Adrenal gland (tissue), 12 donors: Measurements from ENCODE around the gene PPCS. TPM values are rescaled to one million over a fixed set of nuclear protein-coding genes. Genes with fewer than 3 reads are reported as not detected.

Experiments
- DNase-seq, 7 donors: peaks; one replicate each; pipeline ENCODE4 v3.0.0-alpha.2; 2019 to 2020
- H3K27ac ChIP-seq, 5 donors: fragments of 200-600 bp; sonication (generic) in 4 of 5; 1 replicate in 3 of 5; 2 replicates in 2 of 5; pipeline versions ENCODE4 v1.5.1 to v1.8.0; 2016 to 2020; ENCODE audit warnings: mild to moderate bottlenecking in 1 of 5
- H3K27me3 ChIP-seq: fragments of 200-600 bp; 2 replicates; pipeline ENCODE4 v1.8.0; 2021
- H3K36me3 ChIP-seq, 2 donors: fragments of 200-600 bp; replicated peaks in 1 of 2; 1 replicate in 1 of 2; 2 replicates in 1 of 2; pipeline versions ENCODE4 v1.5.1 to v1.8.0; 2018 to 2022
- H3K4me1 ChIP-seq, 2 donors: fragments of 200-600 bp; replicated peaks in 1 of 2; 1 replicate in 1 of 2; 2 replicates in 1 of 2; pipeline versions ENCODE4 v1.5.1 to v1.8.0; 2018 to 2021
- H3K4me3 ChIP-seq, 4 donors: fragments of 200-600 bp; sonication (generic) in 3 of 4; one replicate each; pipeline ENCODE4 v1.5.1; 2016 to 2018
- H3K9me3 ChIP-seq, 3 donors: fragments of 200-600 bp; sonication (generic) in 1 of 3; replicated peaks in 1 of 3; 1 replicate in 2 of 3; 2 replicates in 1 of 3; pipeline versions ENCODE4 v1.5.1 to v1.8.0; 2016 to 2021
- POLR2A ChIP-seq, 2 donors: fragments of 450-650 bp; IDR thresholded peaks; one replicate each; pipeline ENCODE4 v1.6.1; 2017; ENCODE audit warnings: antibody characterized with exemption in 2 of 2, mild to moderate bottlenecking in 2 of 2, moderate library complexity in 1 of 2
- WGBS, 4 donors: extraction: QIAGEN DNeasy Blood & Tissue Kit in 2 of 4; methylation state at CpG; one replicate each; pipeline versions ENCODE4 v1.1.5 to v1.1.7; 2013 to 2017; 5-methylcytosine and 5-hydroxymethylcytosine counted together
- intact Hi-C, 2 donors: fragments of 100-400 bp; cut with DNase I; formaldehyde crosslinking; loops; one replicate each; pipeline versions ENCODE4 v1.14.1 to v1.15.0; 2022 to 2023
- polyA plus RNA-seq, 3 donors: library from polyadenylated mRNA; stranded (reverse); fragments of 200-250 nt in 2 of 3; fragments of 350-450 nt in 1 of 3; fragmentation: Illumina TruSeq in 1 of 3; extraction: RNeasy Lipid Tissue Mini Kit (QIAGEN cat#74804) in 1 of 3; gene quantifications; one replicate each; pipeline ENCODE4 v1.2.3, GENCODE V29; 2013 to 2014
- total RNA-seq, 9 donors: library from RNA; depleted of rRNA in 4 of 9; stranded (reverse); fragments of >200 nt in 4 of 9; fragments of 120-200 nt in 1 of 9; fragmentation: NEBNext Ultra II Directional in 1 of 9; extraction: Animal tissue kit (Norgen Biotek cat#: 25700) in 1 of 9; gene quantifications; one replicate each; pipeline versions ENCODE4 v1.1.0 to v1.2.4, GENCODE V29; 2013 to 2023
- TF ChIP-seq, protein P1 (sequence below), 6 experiments: fragments of 450-650 bp in 4 of 6; fragments of 200-600 bp in 2 of 6; sonication (generic) in 1 of 6; IDR thresholded peaks; 1 replicate in 5 of 6; 2 replicates in 1 of 6; pipeline versions ENCODE4 v1.5.1 to v1.8.0; 2016 to 2021; ENCODE audit warnings: antibody characterized with exemption in 6 of 6, mild to moderate bottlenecking in 2 of 6, moderate library complexity in 1 of 6
- donor health status: healthy with polysubstance abuse.
- donor health status: Bipolar disorder and iron deficiency.
- donor health status: DM: yes; HTN: yes; CAD: no.
- donor health status: DM: no; HTN: no; CAD: no.
- donor health status: DM: no; HTN: no; CAD: no.
- donor health status: DM: yes; HTN: yes; CAD: no.

Gene PPCS
- total and polyA plus RNA-seq, 12 donors, result 48.7 to 191 (median 89.8) TPM

DNA sequence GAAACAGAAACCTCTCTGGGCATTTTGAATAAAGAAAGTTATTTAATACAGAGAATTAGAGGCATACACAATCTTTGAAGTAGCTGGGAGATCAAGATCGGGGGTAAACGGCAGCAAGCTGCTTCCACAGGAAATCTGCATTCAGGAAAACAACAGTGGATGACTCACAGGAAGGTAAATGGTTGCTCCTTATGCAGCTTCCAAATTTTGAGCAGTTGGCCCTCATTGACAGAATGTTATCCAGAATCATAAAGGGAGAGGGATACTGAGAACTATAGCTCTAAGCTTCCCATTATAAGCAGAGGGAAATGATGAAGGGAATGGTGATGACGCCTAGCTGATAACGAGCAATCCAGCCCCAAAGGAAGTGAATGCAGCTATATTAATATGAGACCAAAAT is 29.1 kb upstream of the PPCS start:
- Histone ChIP-seq H3K27ac (no peak overlapping the region), H3K4me1 (no peaks in the 10 kb centered on the region), H3K9me3 (no peaks in the 10 kb centered on the region), H3K4me3 (no peak overlapping the region), H3K36me3 (no peaks in the 10 kb centered on the region), H3K27me3 (no peaks in the 10 kb centered on the region)
- TF ChIP-seq POLR2A (IDR thresholded peaks at IDR 0.05), result no peak
- TF ChIP-seq, protein P1, sequence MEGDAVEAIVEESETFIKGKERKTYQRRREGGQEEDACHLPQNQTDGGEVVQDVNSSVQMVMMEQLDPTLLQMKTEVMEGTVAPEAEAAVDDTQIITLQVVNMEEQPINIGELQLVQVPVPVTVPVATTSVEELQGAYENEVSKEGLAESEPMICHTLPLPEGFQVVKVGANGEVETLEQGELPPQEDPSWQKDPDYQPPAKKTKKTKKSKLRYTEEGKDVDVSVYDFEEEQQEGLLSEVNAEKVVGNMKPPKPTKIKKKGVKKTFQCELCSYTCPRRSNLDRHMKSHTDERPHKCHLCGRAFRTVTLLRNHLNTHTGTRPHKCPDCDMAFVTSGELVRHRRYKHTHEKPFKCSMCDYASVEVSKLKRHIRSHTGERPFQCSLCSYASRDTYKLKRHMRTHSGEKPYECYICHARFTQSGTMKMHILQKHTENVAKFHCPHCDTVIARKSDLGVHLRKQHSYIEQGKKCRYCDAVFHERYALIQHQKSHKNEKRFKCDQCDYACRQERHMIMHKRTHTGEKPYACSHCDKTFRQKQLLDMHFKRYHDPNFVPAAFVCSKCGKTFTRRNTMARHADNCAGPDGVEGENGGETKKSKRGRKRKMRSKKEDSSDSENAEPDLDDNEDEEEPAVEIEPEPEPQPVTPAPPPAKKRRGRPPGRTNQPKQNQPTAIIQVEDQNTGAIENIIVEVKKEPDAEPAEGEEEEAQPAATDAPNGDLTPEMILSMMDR (IDR thresholded peaks at IDR 0.05), result no peak
- intact Hi-C loops, result no loop called here
- 76 to 93% (median 80%) methylated on average over 4 of the region's 4 CpGs for WGBS, 4 donors
- no peak for DNase-seq

DNA sequence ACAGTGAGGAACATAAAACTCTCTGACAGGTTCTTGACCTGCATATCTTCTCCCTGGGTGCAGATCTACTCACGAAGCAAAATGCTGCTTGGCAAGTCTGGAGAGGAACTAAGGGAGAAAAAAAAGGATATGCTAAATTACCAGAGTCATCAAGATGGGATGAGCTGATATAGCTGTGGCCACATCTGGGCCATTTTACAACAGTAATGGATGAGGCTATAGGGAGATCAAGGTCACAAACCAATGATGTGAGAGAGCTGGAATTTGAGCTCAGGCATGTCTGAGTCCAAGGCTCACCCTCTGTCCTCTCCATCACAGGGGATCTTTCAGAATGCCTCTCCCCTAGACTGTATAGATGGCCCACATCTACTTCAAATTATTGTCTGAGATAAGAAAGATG is 26.7 kb upstream of the PPCS start:
- H3K9me3 ChIP-seq, result no peaks in the 10 kb centered on the region
- no peaks in the 10 kb centered on the region for H3K36me3 ChIP-seq
- no peaks in the 10 kb centered on the region for H3K4me1 ChIP-seq
- TF ChIP-seq POLR2A (IDR thresholded peaks at IDR 0.05), result no peak
- TF ChIP-seq, protein P1 (IDR thresholded peaks at IDR 0.05), result no peak
- no peak overlapping the region for H3K27ac ChIP-seq
- no peak overlapping the region for H3K4me3 ChIP-seq
- no peak for DNase-seq
- intact Hi-C loops, result no loop called here
- H3K27me3 ChIP-seq, result no peaks in the 10 kb centered on the region
- 68 to 85% (median 69%) methylated on average over 1 of the region's 1 CpG for WGBS, 4 donors

- H3K9me3 ChIP-seq, result no peaks in the 10 kb centered on the region
- no peaks in the 10 kb centered on the region for H3K27me3 ChIP-seq
- H3K27ac ChIP-seq, result no peak overlapping the region
- no peaks in the 10 kb centered on the region for H3K4me1 ChIP-seq
- intact Hi-C loops, result no loop called here
- DNase-seq, result no peak
- no peaks in the 10 kb centered on the region for H3K36me3 ChIP-seq
- TF ChIP-seq POLR2A (IDR thresholded peaks at IDR 0.05), result no peak
- TF ChIP-seq, protein P1 (IDR thresholded peaks at IDR 0.05), result no peak
- WGBS, 4 donors, result 88 to 93% (median 91%) methylated on average over 3 of the region's 3 CpGs
- no peak overlapping the region for H3K4me3 ChIP-seq
These were observed 25.8 kb upstream of the PPCS start for GRCh38 chr1:42430286-42431135.

DNA sequence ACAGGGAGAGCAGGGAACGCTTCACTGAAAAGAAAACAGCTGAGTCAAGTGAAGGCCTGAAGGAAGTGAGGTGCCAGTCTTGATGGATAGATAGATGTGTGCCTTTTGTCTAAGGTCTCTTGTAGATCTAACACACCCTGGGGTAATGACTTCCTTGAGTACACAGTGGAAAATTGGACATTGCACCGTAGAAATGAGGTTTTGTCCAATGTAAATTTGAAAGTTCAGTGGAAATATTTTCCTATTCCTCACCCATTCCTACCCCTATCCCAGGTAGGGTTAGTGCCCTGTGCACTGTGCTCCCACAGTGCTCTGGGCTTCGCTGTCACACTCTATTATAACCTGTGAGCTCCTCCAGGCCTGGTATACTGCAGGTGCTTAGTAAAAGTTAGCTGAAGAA is 24.8 kb upstream of the PPCS start:
- H3K27me3 ChIP-seq, result no peaks in the 10 kb centered on the region
- H3K9me3 ChIP-seq, result no peaks in the 10 kb centered on the region
- 84 to 90% (median 86%) methylated on average over 3 of the region's 3 CpGs for WGBS, 4 donors
- H3K4me1 ChIP-seq, result no peaks in the 10 kb centered on the region
- H3K36me3 ChIP-seq, result no peaks in the 10 kb centered on the region
- no peak for DNase-seq
- intact Hi-C loops, result no loop called here
- TF ChIP-seq, protein P1 (IDR thresholded peaks at IDR 0.05), result no peak
- TF ChIP-seq POLR2A (IDR thresholded peaks at IDR 0.05), result no peak
- no peak overlapping the region for H3K27ac ChIP-seq
- no peak overlapping the region for H3K4me3 ChIP-seq
